Pons (tissue), 1 donor: Measurements from ENCODE around the gene WASF1.
"Not testable (repeated sequence)": the region's sequence is repeated elsewhere in the genome, so short reads cannot be mapped to it uniquely, and the experiment has no call there.

Source experiments
- DNase-seq: peaks from one replicate; pipeline ENCODE4 v3.0.0-alpha.2; 2016; ENCODE audit warnings: low spot score

WASF1 gene

DNA sequence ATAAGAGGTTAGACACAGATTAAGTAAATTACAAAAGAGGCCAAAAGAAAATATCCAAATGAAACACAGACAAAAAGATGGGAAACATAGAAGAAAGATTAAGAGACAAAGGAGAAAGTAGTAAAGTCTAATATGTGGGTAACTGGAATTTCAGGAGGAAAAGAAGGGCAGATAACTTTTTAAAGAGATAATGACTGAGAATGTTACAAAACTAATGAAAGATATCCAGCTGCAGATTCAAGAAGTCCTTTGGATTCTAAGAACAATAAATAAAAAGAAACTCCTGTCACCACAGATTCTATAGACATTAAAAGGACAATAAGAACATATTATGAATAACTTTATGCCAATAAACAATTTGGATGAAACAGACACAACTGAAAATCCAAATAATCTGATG, 90.1 kb downstream of the WASF1 start:
- no peak for DNase-seq

DNA sequence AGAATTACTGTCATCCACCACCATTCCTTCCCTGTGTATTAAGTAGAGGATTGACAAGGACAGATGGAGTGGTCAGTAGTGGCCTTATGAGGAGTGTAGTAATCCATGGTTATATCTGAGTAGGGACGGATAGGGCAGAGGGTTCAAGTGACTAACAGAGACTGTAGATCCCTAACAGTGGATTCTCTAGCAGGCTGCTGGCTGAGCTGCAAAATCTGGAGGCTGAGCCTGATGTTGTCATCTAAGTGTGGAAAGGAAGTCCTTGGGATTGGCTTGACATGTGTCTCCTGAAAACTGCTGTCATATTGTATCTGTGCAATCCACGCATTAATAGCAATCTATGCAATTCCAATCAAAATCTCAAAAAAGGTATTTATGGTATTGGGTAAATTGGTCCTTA, 94.2 kb downstream of the WASF1 start:
- DNase-seq: no peak

DNA sequence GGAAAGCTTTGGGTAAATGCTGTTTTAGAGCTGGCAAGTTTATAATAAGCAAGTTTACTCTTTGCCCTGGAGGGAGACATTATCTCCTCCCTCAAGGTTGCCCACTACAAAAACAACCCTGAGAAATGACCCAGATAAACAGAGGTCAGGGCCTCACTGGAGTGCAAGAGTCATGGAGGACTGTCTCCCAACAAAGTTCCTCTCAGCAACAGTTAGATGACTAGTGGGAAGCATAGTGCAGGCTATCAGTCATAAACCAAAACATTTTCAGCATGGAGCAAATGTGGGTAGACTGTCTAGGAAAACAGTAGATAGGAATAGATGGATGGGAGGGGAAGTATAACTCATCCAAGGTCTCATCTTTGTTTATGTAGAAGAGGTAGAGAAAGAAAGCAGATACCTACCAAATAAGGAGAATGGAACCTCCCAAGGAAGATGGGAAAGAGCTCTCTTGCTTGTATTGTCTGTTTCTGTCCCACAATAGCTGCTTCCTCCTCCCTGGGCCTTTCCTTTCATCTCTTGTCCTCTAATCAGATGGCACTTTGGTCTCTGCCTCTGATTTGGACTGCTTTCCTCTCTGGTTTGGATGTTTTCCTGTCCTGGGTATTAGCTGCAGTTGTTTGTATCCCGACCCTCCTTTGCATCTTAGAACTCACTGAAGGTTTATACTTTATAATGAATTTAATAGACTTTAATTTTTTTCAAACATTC, 95.4 kb downstream of the WASF1 start:
- DNase-seq: no peak

DNA sequence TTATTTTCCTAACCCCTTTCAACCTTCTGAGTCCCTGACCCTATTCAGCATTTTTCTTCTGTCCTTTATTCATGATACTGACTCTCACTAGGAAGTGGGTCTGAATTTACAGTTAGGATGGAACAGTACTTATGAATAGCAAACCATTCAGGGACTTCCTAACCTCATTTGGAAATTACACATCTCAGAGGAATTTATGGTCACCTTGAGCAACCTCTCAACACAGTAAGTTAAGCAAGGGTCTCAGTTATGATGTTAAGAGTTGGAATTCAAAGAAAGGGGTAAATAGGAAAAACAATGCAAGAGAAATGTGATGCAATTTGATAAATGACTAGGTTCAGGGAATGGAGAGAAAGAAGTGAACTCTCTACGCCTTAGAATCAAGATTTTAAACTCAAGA, 104.1 kb downstream of the WASF1 start:
- no peak for DNase-seq

DNA sequence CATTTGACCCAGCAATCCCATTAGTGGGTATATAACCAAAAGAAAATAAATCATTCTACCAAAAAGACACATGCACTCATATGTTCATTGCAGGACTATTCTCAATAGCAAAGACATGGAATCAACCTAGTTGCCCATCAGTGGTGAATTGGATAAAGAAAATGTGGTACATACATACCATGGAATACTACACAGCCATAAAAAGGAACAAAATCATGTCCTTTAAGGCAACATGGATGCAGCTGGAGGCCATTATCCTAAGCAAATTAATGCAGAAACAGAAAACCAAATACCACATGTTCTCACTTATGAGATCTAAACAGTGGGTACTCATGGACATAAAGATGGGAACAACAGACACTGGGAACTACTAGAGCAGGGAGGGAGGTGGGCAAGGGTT, 106.0 kb downstream of the WASF1 start:
- not testable (repeated sequence) for DNase-seq

DNA sequence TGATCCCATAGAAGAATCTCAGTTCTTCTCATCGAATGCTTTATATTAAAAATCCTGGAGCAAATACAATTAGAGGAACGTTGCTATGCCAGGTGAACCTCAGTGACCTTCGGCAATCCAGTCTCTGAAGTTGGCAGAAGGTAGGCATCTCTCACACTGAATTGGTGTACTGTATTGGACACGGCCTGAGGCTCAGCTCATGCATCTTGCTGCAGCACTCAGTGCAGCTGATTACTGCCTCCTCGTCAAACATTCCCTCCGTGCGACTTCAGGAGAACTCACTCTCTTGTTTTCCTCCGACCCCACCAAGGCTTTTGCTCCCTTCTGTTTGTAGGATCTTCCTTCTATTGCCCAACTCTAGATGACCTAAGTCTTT, 110.9 kb downstream of the WASF1 start:
- DNase-seq: no peak

DNA sequence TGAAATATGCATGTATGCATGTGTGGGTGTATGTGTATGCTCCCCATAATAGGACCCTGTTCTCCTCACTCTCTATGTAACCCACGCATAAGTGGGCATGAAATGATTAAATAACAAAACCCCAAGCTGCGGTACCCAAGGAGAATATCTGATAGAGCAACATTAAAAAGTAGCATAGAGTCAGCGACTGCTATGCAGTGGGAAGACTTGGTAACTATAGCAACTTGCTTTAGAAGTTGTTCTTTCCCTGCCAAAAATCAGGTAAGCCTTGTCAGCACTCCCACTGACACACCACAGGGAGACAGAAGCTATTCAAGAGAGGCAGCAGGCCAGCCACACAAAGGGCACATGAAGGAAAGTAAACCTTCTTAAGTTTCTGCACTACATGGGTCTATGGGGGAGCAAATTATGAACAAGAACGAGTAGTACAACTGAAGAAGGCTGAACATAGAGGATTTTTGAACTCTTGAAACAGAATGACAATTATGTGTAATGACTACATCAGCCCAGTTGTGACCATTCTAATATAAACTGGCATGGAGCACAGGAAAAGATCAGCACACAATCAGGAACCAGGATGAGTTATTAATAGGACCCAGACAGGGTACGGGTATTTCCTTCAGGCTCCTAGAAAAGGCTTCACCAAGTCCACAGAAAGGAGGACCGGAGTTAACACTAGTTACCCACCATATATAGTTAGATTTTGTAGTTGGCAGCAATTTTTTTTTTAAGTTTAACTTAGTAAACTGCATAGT, 111.5 kb downstream of the WASF1 start:
- peak; percentile 26 for DNase-seq

DNA sequence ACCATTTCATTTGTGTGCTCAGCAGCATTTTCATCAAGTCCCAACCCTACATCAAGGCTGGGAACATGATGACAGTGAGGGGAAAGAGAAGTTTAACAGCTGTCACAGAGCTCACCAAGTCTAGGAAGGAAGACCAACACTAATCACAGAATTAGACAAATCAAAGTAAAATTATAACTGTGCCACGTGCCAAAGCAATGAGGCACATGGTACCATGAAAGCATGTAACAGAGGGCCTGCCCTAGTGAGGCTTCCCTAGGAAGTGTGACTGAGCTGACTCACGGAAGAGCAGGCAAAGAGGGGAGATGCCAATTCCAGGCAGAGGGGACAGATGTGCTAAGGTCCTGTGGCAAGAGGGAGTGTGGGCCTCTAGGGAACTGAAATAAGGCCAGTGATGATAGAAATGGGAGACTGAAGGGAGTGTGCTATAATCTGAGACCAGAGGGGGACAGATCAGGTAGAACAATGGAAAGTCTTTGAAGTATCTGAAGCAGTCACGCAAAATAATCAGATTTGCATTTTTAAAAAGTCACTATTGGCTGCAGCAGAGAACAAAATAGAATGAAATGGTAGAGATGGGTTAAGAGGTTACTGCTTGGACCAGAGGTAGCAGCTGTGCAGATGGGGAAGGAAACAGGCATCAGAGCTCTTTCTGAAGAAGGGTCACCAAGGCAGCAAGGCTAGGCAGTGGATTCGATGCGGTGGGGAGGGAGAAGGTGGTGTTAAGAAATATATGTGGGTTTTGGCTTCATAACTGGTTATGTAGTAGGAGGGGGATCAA, 114.5 kb downstream of the WASF1 start:
- DNase-seq: no peak

DNA sequence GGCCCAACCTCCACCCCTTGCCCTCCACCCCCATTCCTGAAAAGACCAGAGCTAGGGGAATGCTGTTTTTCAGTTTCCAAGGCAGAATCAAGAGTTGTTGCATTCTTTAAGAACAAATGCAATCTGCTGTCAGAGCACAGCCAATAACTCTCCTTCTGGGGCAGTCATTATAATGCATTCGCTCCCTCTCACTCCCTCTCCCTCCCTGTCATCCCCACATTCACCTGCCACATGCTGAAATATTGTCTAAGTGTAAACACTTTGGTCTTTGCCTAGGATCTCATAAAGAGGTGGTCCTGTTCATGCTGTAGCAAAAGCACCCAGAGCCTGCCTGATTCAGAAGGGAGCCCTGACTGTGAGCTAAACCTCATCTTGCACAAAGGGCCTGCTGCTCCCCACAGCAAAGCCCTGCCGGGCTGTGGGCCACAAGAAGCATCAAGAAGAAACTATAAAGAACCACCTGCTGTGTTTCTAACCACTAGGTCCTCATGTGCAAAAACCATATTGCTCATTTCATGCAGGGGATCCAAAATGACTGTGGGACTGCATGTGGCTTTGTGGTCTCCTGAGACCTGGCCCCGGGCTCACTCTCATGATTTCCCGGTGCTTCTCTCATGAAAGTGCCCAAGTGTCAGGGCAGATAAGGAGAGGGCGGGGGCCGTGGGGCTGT, 115.7 kb downstream of the WASF1 start:
- no peak for DNase-seq

DNA sequence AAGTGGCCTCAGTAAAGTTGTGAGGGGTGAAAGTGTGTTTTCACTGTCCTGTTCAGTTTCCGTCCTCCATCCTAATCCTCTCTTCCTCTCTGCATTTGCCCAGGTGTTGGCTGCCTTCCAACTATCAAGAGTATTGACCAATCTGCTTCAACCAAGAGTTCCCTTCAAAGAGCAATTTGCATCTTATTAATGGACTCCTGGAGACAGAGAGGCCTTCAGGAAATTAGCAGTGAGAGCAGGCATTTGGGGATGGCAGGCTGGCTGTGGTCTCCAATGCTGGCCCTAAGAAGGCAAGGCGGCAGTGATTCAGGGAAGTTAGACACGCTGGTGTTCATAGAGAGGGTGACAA, 124.1 kb downstream of the WASF1 start:
- no peak for DNase-seq

DNA sequence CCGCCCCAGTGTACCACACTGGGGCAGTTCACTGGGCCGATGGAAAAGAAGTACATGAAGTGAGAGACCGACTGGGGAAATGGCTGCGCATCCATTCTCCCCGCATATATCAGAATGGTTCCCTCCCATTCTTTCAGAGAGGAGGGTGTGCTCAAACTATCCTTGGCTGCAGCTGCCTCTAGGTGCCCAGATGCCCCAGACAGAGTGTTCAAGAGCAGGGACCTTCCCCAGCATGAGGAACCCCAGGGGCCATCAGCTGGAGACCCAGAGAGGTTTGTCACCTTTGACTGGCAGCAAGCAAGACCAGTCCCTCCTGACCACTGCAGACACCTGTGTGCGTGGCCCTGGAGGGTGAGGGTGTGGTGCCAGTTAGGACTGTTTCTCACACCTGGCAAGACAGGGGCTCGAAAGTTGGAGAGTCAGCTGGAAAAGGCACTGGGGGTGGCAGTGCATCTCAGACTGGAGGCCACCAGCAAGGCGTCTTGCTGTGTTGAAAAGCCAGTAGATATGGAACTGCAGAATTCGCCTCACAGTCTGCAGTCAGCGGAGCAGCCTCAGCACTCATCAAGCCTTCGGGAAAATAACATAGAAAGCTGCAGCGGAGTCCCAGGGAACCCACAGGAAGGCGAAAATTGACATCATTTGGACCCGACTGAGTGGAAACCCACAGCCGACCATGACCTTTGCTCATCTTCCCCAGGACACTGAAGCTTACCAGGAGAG, 124.6 kb downstream of the WASF1 start:
- DNase-seq: no peak

DNA sequence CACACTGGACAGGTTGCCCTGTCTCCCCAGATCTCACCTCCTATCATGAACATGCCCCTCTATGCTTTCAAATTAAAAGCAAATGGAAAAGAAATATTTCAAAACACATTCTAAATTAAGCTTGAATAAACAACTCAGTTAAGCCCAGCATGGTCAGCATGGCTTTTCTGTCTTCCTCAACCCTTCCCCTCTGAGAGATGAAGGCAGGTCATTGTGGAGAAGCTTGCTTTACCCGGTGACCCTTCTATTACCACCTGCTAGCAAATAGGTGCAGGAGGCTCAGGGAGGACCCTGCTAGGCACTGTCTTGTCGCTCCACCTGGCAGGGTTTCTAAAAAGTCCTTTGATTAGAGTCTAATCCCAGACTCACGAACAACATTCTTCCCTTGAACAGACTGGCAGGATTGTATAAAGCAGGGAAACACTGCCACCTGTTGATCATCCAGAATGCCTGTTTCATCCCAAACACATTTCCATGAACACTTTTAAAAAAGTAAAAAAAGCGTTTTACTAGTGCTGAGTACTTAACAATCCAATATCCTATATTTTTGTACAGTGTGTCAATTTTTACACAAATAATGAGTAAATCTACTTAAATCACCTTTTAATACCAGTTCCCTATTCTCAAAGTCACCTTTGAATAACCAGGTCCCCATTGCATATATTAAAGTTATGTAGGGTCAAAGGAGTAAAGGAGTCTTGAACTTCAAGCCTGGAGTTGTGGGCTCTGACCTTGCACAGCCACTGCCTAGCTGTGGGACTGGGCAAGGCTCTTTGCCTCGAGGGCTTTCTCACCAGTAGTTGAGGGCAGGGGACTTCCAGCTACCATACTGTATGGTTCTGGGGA, 125.9 kb downstream of the WASF1 start:
- peak; percentile 83 for DNase-seq

DNA sequence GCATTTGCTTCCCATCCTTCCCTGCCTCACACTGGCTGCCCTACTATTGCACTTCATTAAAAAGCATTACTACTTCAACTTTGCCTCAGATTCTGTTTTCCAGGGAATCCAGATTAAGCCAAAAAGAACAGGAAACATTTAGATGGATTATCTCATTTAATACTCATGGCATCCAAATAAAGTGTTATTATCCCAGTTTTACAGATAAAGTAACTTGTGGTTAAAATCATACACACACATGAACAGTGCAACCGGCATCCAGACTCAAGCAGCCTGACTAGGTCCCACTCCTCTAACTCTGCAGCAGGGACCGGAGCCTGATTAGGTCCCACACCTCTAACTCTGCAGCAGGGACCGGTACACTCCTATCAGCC, 129.0 kb downstream of the WASF1 start:
- DNase-seq: no peak
